HG02870 (cell line): ENCODE data around the gene TM4SF1.
"Not testable (repeated sequence)": the region's sequence is repeated elsewhere in the genome, so short reads cannot be mapped to it uniquely, and the experiment has no call there.

ENCODE experiments used
- ATAC-seq: cut with Tn5 transposase; IDR thresholded peaks from one replicate; pipeline ENCODE4 v1.9.1; 2021; ENCODE audit warnings: mild to moderate bottlenecking, moderate library complexity; ENCODE audit not compliant: unreplicated experiment

Gene TM4SF1

GRCh38 chr3:149395107-149396089 lies 17.9 kb upstream of the TM4SF1 start:
- no peak for ATAC-seq

DNA sequence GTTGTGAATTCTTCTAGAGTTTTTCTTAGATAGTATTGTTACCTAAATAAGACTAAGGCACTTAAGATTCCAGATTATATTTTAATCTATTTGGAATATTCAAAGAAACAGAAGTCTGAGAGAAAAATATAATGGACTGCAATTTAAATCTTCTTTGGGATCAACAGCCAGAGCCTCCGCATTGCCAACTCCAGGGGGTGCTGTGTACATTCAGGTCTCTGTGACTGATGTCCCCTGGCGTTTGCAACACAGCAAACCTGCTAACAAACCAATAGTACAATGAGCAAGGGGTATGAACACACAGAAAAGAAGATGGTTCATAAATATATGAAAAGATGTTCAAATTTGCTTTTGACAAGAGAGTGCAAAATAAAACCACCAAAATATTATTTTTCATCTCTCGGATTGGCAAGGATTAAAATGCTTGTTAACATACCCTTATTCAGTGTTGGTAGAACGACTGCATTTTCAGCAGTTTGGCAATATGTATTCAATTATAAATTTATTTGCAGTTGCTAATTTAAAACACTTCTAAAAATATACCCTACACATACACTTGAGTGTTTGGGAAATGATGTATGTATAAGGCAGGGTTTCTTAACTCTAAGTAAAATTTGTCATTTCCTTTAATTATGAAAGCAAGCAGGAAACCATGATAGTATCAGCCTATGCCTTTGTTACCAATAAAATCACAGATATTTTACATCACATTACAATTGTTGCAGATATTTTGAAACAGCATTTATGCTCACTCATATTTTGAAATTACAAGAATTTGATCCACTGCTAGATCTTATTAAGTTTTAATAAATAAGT lies 16.1 kb upstream of the TM4SF1 start:
- peak; percentile 89 for ATAC-seq

- ATAC-seq: no peak
Measured at GRCh38 chr3:149391960-149392359, 14.5 kb upstream of the TM4SF1 start.

DNA sequence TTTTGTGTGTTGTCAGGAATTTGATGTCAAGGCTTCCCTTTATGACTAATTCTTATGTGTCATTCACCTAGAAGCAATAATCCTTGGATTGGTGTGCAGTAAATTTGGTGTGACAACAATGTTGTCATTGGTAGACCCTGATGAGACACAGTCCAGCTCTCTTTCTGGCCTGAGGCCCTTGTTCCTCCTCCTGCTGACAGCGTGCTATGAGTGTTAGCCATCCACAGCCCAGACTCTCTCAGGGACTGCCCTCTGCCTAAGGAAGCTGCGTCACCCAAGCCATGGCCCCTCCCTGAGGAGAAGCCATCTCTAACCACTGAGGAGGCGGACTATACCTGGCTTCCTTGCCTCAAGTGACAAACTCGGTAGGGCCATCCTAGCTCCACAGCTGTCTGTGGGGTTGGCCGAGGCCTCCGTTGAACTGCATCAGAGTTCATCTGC lies 13.3 kb upstream of the TM4SF1 start:
- no peak for ATAC-seq

- no peak for ATAC-seq
Measured at GRCh38 chr3:149390294-149390693, 12.8 kb upstream of the TM4SF1 start.

DNA sequence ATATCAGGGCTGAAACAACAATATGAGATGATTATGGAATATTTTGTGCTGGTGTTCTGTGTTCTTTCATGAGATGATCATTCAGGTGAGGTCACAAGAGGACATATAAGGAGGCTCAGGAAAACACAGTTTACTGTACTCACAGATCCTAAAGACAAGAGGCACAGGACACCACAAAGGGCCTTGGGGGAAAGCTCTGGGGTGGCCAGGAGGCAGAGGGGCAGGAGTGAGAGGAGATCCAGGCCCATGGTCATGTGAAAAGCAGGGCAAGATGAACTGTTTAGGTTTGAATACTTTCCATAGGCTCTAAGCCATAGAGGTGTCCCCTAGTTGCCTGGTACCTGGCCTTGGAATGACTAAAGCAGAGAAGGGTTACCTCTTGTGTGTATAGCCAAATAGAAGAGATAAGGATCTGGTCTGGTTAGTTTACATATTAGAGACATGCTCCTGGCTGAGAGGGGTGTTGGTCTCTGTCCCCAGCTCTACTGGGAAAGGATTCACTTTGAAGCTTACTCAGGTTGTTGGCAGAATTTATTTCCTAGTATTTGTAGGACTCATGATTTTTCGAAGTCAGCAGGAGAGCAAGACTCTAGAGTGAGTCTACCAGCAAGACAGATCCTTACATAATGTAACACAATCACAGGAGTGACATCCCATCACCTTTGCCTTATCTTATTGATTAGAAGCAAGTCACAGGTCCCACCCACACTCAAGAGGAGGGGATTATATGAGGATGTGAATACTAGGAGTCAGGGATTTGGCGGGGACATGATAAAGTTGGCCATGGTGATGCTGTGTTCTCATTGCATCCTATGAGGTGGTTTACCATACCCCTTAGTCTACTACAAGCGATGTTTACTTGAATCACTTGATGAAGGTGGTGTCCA lies 11.3 kb upstream of the TM4SF1 start:
- ATAC-seq: no peak

DNA sequence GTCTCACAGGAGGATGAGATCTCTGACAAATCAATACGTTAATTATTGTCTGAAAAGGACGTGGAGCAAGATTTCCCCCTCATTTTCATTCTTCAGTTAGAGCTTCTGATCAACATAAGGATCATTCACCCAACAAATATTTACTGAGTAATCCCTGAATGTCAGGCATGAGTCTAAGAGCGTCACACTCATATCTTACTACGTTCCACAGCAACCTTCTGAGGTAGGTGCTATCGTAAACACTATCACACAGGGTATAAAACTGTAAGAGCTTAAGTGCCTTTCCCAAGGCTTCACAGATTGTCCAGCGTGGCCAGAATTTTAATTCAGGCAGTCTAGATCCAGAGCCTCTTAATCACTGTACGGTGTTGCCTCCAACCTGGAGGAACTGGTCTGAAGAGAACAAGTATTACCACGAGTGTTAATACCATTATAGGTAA lies 10.6 kb upstream of the TM4SF1 start:
- ATAC-seq: no peak

DNA sequence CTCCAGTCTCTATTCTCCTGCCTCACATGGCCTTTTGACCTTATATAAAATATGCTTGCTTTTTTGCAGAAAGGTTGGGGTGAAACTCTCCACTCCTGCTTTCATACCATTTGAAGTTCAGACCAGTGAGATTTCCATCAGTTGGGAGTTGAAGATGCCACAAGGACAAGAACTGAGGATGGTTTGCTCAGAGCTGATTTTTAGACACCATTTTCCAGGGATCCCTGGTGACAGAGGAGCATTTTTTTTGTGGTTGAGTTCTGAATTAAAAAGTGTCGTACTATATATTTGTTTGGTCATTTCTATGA lies 8.8 kb upstream of the TM4SF1 start:
- ATAC-seq: no peak

DNA sequence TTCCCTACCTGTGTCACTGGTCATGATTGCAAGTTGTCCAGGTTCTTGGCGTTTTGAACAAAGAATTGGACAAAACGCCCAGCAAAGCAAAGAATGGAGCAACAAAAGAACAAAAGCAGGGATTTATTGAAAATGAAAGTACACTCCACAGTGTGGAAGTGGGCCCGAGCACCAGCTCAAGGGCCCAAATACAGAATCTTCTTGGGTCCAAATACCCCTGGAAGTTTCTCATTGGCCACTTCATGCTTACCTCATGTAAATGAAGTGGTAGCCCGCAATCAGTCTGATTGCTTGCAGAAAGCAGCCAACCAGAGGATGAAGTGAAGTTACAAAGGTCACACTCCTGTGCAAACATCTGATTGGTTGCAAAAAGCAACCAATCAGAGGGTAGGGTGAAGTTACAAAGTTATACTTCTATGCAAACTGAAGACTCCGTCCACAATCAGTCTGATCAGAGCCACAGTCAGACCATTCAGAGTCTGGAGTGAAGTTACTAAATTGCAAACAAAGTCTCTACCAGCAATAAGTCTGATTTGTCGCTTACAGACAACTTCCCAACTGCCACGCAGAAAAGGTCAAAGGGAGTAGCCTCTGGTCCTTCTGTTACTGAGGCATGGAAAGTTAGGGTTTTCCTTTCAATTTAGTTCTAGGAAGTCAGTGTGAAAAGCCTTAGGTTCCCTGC lies 8.3 kb upstream of the TM4SF1 start:
- ATAC-seq: no peak

DNA sequence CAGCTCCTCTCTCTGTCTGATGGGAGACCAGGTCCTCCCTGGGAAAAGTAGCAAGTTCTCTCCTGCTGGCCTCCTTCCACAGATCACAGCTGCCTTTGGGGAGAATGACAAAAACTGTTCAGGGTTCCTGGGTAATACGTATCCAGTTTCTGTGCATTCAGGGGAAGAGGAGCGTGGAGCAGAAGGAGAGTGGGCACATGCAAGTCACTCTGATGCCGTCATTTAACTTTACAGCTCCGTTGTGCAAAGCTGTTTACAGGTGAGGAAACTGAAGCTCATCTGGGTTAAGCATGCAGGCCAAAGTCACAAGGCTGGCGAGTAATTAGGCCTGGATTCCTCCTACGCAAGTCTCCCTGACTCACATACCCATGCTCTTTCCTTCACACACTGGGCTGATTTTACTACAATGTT lies 7.5 kb upstream of the TM4SF1 start:
- ATAC-seq: no peak

GRCh38 chr3:149384167-149384566 lies 6.7 kb upstream of the TM4SF1 start:
- ATAC-seq: no peak

GRCh38 chr3:149383703-149384102 lies 6.3 kb upstream of the TM4SF1 start:
- no peak for ATAC-seq

DNA sequence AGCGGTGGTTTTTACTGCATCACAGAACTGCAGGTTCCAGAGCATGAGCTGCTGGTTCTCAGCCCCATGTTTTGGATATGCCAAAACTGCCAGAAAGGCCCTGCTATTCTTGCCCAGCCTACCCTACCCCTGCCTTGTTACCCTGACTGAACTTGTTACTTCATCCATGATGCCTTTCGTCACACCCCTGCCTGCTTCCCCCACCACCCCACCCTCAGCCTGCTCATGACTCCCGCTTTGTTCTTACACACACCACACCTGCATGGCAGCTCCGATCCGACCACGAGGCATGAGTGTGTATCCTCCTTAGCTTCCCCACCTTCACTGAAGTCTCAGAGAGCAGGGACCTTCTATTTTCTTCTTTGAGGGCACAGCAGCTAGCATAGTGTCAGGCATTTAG lies 5.1 kb upstream of the TM4SF1 start:
- no peak for ATAC-seq

DNA sequence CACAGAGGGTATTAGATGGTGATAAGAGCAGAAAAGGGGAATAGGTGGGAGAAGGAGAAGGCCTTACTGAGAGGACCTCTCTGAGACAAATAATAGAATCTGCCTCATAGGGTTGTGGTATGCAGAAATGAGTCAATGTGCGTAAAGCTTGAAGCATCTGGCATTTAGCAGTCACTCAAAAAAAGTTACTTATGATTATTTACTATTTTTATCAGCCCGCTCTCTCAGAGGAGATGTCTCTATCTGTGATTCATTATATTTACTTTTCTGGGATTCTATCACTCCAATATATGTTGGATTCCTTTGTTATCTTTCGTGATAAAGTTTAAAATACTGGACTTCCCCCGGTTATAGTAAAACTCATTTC lies 4.6 kb upstream of the TM4SF1 start:
- peak; percentile 91 for ATAC-seq

DNA sequence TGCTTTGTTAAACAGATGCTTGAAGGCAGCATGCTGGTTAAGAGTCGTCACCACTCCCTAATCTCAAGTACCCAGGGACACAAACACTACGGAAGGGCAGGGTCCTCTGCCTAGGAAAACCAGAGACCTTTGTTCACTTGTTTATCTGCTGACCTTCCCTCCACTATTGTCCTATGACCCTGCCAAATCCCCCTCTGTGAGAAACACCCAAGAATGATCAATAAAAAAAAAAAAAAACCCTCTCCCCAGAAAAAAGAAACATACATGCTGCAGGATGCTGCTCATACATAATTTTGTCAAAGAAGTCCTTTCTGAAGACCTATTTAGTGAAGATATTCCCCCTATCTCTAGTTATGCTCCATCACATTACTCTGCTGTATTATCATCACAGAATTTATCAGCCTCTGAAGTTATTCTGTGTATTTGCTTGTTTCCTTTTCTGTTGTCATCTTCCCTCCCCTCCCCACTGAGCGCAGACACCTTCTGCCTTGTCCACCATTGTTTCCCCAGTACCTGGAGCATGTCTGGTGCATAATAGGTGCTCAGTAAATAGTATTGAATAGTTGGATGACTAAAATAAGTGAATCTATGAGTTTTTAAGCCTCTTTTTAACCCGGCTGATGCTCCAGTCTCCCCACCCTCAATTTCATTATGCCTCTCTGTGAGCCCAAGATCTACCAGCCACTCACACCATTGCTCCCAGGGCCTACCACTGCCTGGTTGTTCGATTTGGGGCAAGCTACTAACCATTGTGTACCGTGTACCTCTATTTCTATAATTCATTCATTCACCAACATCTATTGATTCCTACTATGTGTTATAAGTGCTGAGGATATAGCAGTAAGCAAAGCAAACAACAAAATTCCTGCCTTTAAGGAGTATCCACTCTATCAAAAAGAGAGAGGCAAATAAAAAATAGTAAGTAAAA lies 4.0 kb upstream of the TM4SF1 start:
- no peak for ATAC-seq

DNA sequence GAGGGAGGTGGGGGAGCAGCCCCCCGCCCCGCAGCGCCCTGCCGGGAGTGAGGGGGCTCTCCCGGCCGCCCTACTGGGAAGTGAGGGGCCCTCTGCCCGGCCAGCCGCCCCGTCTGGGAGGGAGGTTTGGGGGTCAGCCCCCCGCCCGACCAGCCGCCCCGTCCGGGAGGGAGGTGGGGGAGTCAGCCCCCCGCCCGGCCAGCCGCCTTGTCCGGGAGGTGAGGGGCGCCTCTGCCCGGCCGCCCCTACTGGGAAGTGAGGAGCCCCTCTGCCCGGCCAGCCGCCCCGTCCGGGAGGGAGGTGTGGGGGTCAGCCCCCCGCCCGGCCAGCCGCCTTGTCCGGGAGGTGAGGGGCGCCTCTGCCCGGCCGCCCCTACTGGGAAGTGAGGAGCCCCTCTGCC lies 2.8 kb upstream of the TM4SF1 start:
- not testable (repeated sequence) for ATAC-seq

GRCh38 chr3:149378478-149379309 lies 1.2 kb upstream of the TM4SF1 start:
- no peak for ATAC-seq

DNA sequence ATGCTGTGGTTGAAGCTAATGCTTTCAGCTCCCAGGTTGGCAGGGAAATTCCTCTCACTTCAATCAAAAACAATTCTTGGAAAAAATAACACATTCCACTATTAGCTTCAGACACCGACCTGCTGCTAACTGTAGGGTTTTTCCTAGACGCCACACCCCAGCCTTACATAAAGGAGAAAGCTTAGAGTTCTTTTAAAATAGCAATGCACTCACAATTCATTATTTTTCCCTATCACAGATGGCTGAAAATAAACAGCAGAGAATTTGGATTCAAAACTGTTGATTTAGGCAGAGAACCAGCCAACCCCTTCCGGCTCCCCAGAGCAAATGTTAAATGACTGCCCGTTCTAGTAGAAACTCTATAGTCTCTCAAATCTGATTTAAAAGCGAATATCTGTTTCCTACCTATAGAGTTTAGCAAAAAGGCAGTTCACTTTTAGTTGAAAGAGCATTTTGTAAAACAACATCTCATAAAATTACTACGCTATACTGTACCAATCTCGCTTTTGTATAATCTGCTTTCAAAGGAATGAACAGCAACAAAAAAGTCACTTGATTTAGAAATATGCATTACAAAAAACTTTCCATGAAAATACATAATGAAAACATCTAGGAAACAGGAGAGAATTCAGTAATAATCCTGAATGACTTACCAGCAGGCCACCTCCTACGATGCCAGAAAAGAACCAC lies 586 bp downstream of the TM4SF1 start:
- ATAC-seq: no peak
